ENCODE data around the gene SMARCD1.

SMARCD1 gene

GRCh38 chr12:50087995-50088394 is 2.9 kb downstream of the SMARCD1 start:
- Histone ChIP-seq H3F3A (ENCODE audit: insufficient read depth, low read length) (no peaks in the 10 kb centered on the region), H3K36me3 (ENCODE audit: insufficient read depth, low read length) (peaks cover 56% of the 10 kb centered on the region), H3K4me1 (ENCODE audit: insufficient read depth, low read length, severe bottlenecking) (peaks cover 10% of the 10 kb centered on the region), H2AFZ (ENCODE audit: low read length) (no peak overlapping the region), H3K27me3 (ENCODE audit: insufficient read depth, low read length) (no peaks in the 10 kb centered on the region), H3K9me2 (ENCODE audit: low read depth, low read length) (no peaks in the 10 kb centered on the region), H4K20me1 (ENCODE audit: insufficient read depth, low read length) (no peaks in the 10 kb centered on the region), H3K9me3 (ENCODE audit: low read length) (no peaks in the 10 kb centered on the region), H3K9ac (ENCODE audit: low read length) (no peak overlapping the region), H3K27ac (ENCODE audit: low read depth, low read length, poor library complexity, severe bottlenecking) (peak overlapping the region; percentile 37), H3K79me2 (ENCODE audit: insufficient read depth, low read length) (no peaks in the 10 kb centered on the region), H3K4me2 (ENCODE audit: low read length) (no peak overlapping the region), H3K4me3 (ENCODE audit: low read depth, low read length, poor library complexity, severe bottlenecking) (no peak overlapping the region)
- TF ChIP-seq EZH2 (IDR thresholded peaks at IDR 0.05; ENCODE audit: borderline replicate concordance, low read length) (no peak), CTCF (IDR thresholded peaks at IDR 0.05; ENCODE audit: low read length) (no peak)

GRCh38 chr12:50088577-50089335 is 3.6 kb downstream of the SMARCD1 start:
- no peak overlapping the region for H3K4me2 ChIP-seq (ENCODE audit: low read length)
- peak overlapping the region; percentile 37 for H3K27ac ChIP-seq (ENCODE audit: low read depth, low read length, poor library complexity, severe bottlenecking)
- H3K79me2 ChIP-seq (ENCODE audit: insufficient read depth, low read length) = no peaks in the 10 kb centered on the region
- peaks cover 61% of the 10 kb centered on the region for H3K36me3 ChIP-seq (ENCODE audit: insufficient read depth, low read length)
- no peaks in the 10 kb centered on the region for H4K20me1 ChIP-seq (ENCODE audit: insufficient read depth, low read length)
- TF ChIP-seq EZH2 (IDR thresholded peaks at IDR 0.05; ENCODE audit: borderline replicate concordance, low read length) (no peak), CTCF (IDR thresholded peaks at IDR 0.05; ENCODE audit: low read length) (peak; percentile 93)
- H3F3A ChIP-seq (ENCODE audit: insufficient read depth, low read length) = no peaks in the 10 kb centered on the region
- H3K9ac ChIP-seq (ENCODE audit: low read length) = no peak overlapping the region
- H2AFZ ChIP-seq (ENCODE audit: low read length) = no peak overlapping the region
- no peaks in the 10 kb centered on the region for H3K9me2 ChIP-seq (ENCODE audit: low read depth, low read length)
- H3K9me3 ChIP-seq (ENCODE audit: low read length) = no peaks in the 10 kb centered on the region
- no peak overlapping the region for H3K4me3 ChIP-seq (ENCODE audit: low read depth, low read length, poor library complexity, severe bottlenecking)
- H3K27me3 ChIP-seq (ENCODE audit: insufficient read depth, low read length) = no peaks in the 10 kb centered on the region
- H3K4me1 ChIP-seq (ENCODE audit: insufficient read depth, low read length, severe bottlenecking) = peaks cover 10% of the 10 kb centered on the region

- H3K9ac ChIP-seq (ENCODE audit: low read length) = no peak overlapping the region
These were observed 4.6 kb downstream of the SMARCD1 start for GRCh38 chr12:50089730-50090129.

More at GRCh38 chr12:50089730-50090129, 4.6 kb downstream of the SMARCD1 start:
- no peaks in the 10 kb centered on the region for H3K79me2 ChIP-seq (ENCODE audit: insufficient read depth, low read length)
- no peak for TF ChIP-seq EZH2 (IDR thresholded peaks at IDR 0.05; ENCODE audit: borderline replicate concordance, low read length)
- TF ChIP-seq CTCF (IDR thresholded peaks at IDR 0.05; ENCODE audit: low read length) = no peak
- H3K9me3 ChIP-seq (ENCODE audit: low read length) = no peaks in the 10 kb centered on the region
- no peak overlapping the region for H3K4me3 ChIP-seq (ENCODE audit: low read depth, low read length, poor library complexity, severe bottlenecking)
- no peak overlapping the region for H3K4me2 ChIP-seq (ENCODE audit: low read length)
- no peaks in the 10 kb centered on the region for H3F3A ChIP-seq (ENCODE audit: insufficient read depth, low read length)
- no peaks in the 10 kb centered on the region for H4K20me1 ChIP-seq (ENCODE audit: insufficient read depth, low read length)
- no peak overlapping the region for H2AFZ ChIP-seq (ENCODE audit: low read length)
- H3K27me3 ChIP-seq (ENCODE audit: insufficient read depth, low read length) = no peaks in the 10 kb centered on the region
- H3K9me2 ChIP-seq (ENCODE audit: low read depth, low read length) = no peaks in the 10 kb centered on the region
- H3K27ac ChIP-seq (ENCODE audit: low read depth, low read length, poor library complexity, severe bottlenecking) = no peak overlapping the region
- H3K4me1 ChIP-seq (ENCODE audit: insufficient read depth, low read length, severe bottlenecking) = peaks cover 5% of the 10 kb centered on the region
- H3K36me3 ChIP-seq (ENCODE audit: insufficient read depth, low read length) = peaks cover 71% of the 10 kb centered on the region
